ENCODE measurements around the gene ACTL8. TPM values are rescaled to one million over a fixed set of nuclear protein-coding genes. Genes with fewer than 3 reads are reported as not detected.

ACTL8 gene
- total RNA-seq, 2 experiments from 2014 or later, result not detected

DNA sequence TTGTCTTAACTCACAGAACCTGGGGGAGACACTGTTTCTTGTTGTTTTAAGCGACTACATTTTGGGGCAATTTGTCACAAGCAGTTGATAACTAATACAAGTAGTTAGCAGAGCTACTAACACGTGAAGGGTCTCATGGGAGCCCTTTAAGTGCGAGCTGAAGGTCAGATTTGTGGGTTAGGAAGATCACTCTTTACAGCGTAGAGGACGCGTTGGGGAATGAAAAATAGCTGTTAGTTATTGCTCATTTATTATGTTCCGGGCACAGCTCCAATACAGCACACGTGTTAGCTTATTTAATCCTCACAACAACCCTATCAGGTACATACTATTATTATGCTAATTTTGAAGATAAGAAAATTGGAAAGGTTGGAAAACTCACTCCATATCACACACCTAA is 95.9 kb downstream of the ACTL8 start:
- H3K27me3 Mint-ChIP-seq, result no peaks in the 10 kb centered on the region

DNA sequence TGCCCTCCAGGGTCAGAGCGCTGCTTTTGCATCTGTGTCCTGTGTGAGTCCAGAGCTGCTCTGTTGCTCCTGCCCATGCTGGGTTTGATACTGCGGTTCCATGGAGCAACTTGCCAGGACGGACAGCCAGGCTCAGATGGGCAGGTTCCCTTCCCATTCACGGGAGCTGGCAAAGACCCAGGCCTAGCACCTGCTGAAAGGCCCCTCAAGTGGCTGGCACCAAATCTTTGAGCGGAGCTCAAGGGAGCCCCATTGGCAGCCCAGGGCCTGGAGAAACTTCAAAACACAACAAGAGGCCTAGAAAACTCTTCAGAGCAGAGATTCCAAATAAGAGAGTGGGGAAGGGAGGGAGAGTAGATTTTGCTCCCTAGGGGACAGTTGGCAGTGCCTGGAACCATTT is 97.2 kb downstream of the ACTL8 start:
- H3K4me3 Mint-ChIP-seq, result no peak overlapping the region
- H3K9me3 Mint-ChIP-seq, result peaks cover 2% of the 10 kb centered on the region
- H3K27ac Mint-ChIP-seq, result no peak overlapping the region
- H3K4me1 Mint-ChIP-seq, result no peaks in the 10 kb centered on the region
- H3K36me3 Mint-ChIP-seq, result no peaks in the 10 kb centered on the region
- DNase-seq, result no peak
- no peaks in the 10 kb centered on the region for H3K27me3 Mint-ChIP-seq

More for the DNA sequence above, 95.9 kb downstream of the ACTL8 start:
- Mint-ChIP-seq H3K9me3 (peaks cover 2% of the 10 kb centered on the region), H3K36me3 (no peaks in the 10 kb centered on the region), H3K27ac (no peak overlapping the region), H3K4me3 (no peak overlapping the region), H3K4me1 (no peaks in the 10 kb centered on the region)
- no peak for DNase-seq

DNA sequence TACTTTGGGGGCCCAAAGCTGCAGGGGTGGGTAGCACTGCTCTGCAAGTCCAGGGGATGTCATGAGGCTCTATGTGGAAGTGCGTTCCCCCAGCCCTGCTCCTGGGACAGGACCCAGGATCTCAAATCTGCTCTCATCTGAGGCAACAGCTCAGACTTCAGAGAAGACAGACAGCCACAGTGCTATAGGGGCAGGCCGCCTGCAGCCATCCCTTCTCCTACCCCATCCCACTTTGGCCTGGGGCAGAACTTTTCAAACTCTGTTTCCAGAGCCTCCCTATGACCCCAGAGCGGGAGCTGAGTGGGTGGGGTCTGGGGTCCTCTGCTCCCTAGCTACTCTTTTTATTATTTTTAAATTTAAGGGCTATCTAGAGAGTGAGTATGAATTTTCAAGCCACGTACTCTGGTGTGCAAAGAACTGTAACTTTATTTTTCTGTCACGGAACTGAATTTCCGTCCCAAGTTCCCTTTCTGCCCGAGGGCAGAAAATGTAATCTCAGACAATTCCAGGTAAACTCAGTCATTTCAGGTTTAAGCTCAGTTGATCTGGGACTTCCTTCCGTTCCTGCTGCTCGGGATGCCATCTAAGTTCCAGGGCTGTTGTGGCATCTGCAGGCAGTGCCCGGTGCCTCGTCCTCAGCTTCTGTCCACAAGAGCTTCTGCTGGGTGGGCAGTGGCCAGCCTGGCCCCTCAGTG is 98.3 kb downstream of the ACTL8 start:
- H3K4me3 Mint-ChIP-seq, result no peak overlapping the region
- H3K36me3 Mint-ChIP-seq, result no peaks in the 10 kb centered on the region
- H3K9me3 Mint-ChIP-seq, result peaks cover 2% of the 10 kb centered on the region
- no peak for DNase-seq
- H3K27me3 Mint-ChIP-seq, result no peaks in the 10 kb centered on the region
- no peaks in the 10 kb centered on the region for H3K4me1 Mint-ChIP-seq
- no peak overlapping the region for H3K27ac Mint-ChIP-seq

DNA sequence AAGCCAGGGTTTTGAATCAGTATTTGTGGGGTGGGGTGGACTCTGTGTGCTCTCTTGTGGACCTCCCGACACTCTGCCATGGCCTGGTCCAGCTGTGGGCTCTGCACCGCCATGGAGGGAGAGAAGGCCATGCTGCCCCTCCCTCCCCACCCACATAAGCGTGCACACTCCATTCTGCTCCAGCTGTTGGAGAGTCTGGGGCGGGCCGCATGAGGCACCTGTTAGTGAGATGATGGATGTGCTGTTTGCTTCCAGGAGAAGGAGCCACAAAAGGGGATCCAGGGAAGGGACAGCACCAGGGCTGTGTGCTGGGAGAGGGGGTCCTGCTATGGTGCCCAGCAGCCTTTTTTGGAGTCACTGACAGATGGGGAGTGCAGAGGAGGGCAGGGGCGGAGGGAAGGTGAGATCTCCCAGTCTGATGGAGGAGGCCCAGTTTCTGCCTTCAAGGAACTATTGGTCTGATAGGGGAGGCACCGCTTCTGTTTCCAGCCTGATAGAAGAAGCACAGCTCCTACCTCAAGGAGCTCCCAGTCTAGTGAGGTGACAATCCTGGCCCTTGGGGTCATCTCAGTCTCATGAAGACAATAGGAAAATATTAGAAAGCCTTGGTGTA is 101.5 kb downstream of the ACTL8 start:
- Mint-ChIP-seq H3K27ac (no peak overlapping the region), H3K4me1 (no peaks in the 10 kb centered on the region), H3K27me3 (peaks cover 9% of the 10 kb centered on the region), H3K4me3 (no peak overlapping the region), H3K9me3 (no peaks in the 10 kb centered on the region), H3K36me3 (no peaks in the 10 kb centered on the region)
- DNase-seq, result no peak

DNA sequence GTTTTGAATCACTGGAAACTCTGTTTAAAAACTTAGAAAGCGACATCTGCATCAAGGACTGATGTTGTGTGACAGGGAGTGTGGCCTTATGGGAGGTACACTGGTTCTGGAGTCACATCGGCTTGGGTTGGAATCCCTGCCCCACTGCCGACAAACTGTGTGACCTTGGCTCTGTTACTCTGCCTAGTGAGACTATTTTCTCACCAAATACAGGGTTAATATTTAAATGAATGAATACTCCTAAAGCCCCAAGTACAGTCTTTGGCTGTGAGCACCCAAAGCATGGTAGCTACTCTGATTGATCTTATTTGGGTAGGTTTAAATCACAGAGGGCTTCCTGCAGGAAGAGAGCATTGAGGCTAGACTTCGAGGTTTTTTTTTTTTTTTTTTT is 102.0 kb downstream of the ACTL8 start:
- no peak overlapping the region for H3K27ac Mint-ChIP-seq
- no peaks in the 10 kb centered on the region for H3K36me3 Mint-ChIP-seq
- H3K9me3 Mint-ChIP-seq, result no peaks in the 10 kb centered on the region
- no peak for DNase-seq
- H3K4me3 Mint-ChIP-seq, result no peak overlapping the region
- peaks cover 9% of the 10 kb centered on the region for H3K27me3 Mint-ChIP-seq
- H3K4me1 Mint-ChIP-seq, result no peaks in the 10 kb centered on the region

DNA sequence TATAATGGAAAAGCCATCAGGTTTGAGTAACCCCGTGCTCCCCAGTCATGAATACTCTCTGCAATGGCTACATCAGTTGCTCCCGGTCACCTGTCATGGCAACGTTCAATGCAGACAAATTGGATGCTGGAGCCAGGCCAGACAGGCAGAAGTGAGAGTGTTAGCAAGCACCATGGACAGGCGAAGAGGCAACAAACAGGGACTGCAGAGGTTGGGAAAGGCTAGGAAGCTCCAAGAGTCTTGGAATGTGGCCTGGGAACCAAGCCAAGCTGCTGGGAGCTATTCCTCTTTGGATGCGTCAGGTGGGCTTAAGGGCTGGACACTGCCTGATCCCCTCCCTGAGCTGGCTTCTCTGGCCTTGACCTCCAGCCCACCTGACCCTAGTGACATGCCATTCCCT is 102.9 kb downstream of the ACTL8 start:
- H3K27me3 Mint-ChIP-seq, result peaks cover 9% of the 10 kb centered on the region
- H3K27ac Mint-ChIP-seq, result no peak overlapping the region
- no peaks in the 10 kb centered on the region for H3K4me1 Mint-ChIP-seq
- H3K4me3 Mint-ChIP-seq, result no peak overlapping the region
- no peaks in the 10 kb centered on the region for H3K36me3 Mint-ChIP-seq
- DNase-seq, result no peak
- H3K9me3 Mint-ChIP-seq, result no peaks in the 10 kb centered on the region

DNA sequence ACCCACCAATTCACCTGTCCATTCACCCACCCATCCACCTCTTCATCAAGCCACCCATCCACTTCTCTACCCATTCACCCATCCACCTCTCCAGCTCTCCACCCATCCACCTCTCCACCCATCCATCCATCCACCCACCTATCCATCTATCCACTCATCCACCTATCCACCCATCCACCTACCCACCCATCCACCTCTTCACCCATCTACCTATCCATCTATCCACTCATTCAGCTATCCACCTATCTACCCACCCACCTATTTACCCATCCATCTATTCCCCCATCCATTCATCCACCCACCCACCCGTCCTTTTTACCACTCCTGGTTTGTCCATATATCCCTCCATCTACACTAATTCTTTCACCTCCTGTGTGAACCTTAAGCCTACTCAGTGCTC is 105.7 kb downstream of the ACTL8 start:
- Mint-ChIP-seq H3K36me3 (no peaks in the 10 kb centered on the region), H3K27ac (no peak overlapping the region), H3K27me3 (peaks cover 12% of the 10 kb centered on the region), H3K4me1 (no peaks in the 10 kb centered on the region), H3K4me3 (no peak overlapping the region), H3K9me3 (no peaks in the 10 kb centered on the region)
- DNase-seq, result no peak

DNA sequence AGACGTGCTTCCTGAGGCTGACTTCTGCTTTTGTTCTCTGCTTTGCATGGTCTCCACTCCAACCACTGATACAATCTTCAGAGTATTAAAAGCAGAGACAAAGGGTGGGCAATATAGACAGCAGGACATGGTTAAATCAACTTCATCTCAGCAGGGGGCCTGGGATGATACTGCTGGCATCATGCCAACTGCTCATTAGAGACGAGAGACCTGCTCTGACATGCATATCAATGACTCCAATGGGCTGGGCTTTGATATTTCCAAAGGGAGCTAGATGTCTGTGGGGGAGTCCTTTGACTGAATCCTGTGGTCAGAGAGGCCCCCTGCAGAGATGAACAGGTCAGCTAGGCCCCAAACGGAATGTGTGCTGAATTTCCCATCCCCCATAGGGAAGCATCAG is 106.6 kb downstream of the ACTL8 start:
- Mint-ChIP-seq H3K27me3 (peaks cover 19% of the 10 kb centered on the region), H3K9me3 (no peaks in the 10 kb centered on the region), H3K36me3 (no peaks in the 10 kb centered on the region), H3K4me3 (no peak overlapping the region), H3K27ac (no peak overlapping the region), H3K4me1 (no peaks in the 10 kb centered on the region)
- DNase-seq, result no peak

DNA sequence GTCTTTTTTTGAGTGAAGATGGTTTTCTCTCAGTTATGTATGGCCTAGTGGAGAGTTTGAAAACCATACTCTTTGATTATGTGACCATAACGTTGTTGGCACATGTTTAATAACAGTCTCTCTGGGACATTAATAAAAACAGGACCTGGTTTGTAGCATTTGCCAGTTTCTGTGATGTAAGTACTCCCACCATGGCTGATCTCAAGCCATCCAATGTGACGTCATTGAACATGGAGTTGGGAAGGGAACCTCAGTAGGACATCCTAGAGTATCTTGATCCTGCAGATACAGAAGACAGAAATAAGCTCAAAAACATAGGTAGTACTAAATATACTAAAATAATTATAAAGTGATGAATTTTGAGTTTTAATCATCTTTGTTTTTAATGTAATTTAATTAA is 107.0 kb downstream of the ACTL8 start:
- no peak overlapping the region for H3K4me3 Mint-ChIP-seq
- H3K36me3 Mint-ChIP-seq, result no peaks in the 10 kb centered on the region
- no peak for DNase-seq
- no peaks in the 10 kb centered on the region for H3K4me1 Mint-ChIP-seq
- H3K27me3 Mint-ChIP-seq, result peaks cover 19% of the 10 kb centered on the region
- no peaks in the 10 kb centered on the region for H3K9me3 Mint-ChIP-seq
- H3K27ac Mint-ChIP-seq, result no peak overlapping the region

DNA sequence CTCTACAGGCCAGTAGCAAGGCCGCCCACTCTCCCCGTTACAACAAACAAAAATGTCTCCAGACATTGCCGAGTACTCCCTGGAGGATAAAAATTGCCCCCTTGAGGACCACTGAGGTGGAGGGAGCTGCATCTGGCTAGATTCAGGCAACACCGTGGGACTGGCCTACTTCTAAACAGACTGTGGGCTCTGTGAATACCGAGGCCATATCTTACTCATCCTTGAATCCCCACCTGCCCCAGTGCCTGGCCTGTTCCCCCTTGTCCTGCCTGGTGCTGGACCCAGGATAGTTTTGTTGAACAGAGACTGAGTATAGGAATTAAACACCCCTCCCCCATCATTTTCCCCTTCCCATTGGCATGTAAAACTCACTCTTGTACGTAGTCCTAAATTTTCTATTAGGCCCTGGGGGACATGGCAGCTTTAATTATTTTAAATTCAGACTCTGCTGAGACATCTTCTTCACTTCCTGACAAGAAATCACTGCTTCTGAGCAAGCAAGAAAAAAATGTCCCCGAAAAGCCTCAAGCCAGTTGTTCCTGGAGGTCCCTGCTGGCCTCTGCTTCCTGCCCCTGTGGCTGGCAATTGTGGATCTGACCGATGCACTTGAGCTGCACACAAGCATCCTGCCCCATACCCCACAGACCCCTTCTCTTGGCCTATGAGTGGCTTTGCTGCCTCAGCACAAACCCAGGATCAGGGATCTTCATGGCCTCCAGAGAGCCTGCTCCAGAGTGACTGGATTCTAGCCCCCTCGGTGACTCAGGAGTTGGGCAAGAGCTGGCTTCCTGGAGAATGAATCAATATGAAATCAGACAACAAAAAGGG is 111.0 kb downstream of the ACTL8 start:
- Mint-ChIP-seq H3K27ac (no peak overlapping the region), H3K27me3 (peaks cover 10% of the 10 kb centered on the region), H3K9me3 (no peaks in the 10 kb centered on the region), H3K36me3 (peaks cover 2% of the 10 kb centered on the region), H3K4me3 (no peak overlapping the region), H3K4me1 (no peaks in the 10 kb centered on the region)
- DNase-seq, result no peak

DNA sequence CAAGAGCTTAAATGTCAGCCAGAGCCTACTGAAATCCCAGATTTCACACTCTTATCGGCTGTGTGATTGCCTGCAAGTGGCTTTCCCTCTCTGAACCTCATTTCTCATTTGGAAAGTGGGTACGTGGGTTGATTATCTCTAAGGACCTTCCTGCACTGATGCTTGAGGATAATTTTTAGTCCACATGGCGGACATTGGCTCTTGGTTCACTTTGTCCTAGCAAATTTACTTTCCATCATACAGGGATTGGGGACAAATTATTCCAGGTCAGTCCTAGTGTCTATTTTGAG is 111.6 kb downstream of the ACTL8 start:
- Mint-ChIP-seq H3K4me3 (no peak overlapping the region), H3K27me3 (peaks cover 10% of the 10 kb centered on the region)

DNA sequence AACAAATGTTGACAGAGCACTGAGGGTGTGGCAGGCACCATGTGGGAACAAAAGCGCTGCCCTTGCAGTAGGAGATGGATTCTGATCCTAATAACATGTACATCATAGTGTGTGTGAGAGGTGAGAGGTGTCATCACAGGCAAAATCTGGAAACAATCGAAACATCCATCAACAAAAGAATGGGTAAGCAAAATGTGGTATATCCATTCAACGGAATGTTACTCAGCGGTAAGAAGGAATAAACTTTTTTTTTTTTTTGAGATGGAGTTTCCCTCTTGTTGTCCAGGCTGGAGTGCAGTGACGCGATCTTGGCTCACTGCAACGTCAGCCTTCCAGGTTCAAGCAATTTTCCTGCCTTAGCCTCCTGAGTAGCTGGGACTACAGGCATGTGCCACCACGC is 112.3 kb downstream of the ACTL8 start:
- DNase-seq, result no peak
- Mint-ChIP-seq H3K9me3 (peaks cover 1% of the 10 kb centered on the region), H3K27ac (no peak overlapping the region), H3K4me1 (no peaks in the 10 kb centered on the region), H3K36me3 (peaks cover 2% of the 10 kb centered on the region), H3K27me3 (peaks cover 10% of the 10 kb centered on the region), H3K4me3 (no peak overlapping the region)

More for the DNA sequence above, 111.6 kb downstream of the ACTL8 start:
- peaks cover 2% of the 10 kb centered on the region for H3K36me3 Mint-ChIP-seq
- H3K4me1 Mint-ChIP-seq, result no peaks in the 10 kb centered on the region
- H3K27ac Mint-ChIP-seq, result no peak overlapping the region
- peaks cover 1% of the 10 kb centered on the region for H3K9me3 Mint-ChIP-seq
- no peak for DNase-seq

DNA sequence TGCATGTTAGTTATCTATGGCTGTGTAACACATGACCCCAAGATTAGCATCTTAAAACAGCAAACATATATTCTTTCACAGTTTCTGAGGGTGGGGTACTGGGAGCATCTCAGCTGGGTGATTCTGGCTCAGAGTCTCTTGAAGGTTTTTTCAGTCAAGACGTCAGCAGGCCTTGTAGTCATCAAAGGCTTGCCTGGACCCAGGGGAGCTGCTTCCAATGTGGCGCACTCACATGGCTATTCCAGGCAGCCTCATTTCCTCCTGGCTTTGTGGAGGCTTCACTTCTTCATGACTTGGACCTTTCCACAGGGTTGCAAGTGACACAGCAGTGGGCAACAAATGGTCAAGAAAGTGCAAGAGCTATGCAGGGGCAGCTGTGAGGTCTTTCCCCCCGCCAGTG is 114.7 kb downstream of the ACTL8 start:
- Mint-ChIP-seq H3K4me1 (no peaks in the 10 kb centered on the region), H3K36me3 (peaks cover 2% of the 10 kb centered on the region), H3K4me3 (no peak overlapping the region), H3K27ac (no peak overlapping the region), H3K9me3 (peaks cover 1% of the 10 kb centered on the region), H3K27me3 (peaks cover 6% of the 10 kb centered on the region)
- DNase-seq, result no peak

DNA sequence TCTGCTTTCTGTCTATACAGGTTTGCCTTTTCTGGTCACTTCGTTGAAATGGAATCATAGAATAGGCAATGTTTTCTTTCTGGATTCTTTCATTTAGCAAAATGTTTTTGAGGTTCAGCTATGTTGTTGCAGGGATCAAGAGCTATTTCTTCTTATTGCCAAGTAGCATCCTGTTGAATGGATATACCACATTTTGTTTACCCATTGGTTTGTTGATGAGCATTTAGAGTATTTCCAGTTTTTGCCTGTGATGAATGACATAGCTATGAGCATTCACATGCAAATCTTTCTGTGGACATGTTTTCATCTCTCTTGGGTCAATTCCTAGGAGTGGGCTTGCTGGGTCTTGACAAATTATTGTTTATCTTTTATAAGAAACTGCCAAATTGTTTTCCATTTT is 115.5 kb downstream of the ACTL8 start:
- Mint-ChIP-seq H3K27me3 (peaks cover 6% of the 10 kb centered on the region), H3K9me3 (peaks cover 1% of the 10 kb centered on the region), H3K36me3 (peaks cover 2% of the 10 kb centered on the region), H3K4me3 (no peak overlapping the region), H3K4me1 (no peaks in the 10 kb centered on the region), H3K27ac (no peak overlapping the region)
- DNase-seq, result no peak

DNA sequence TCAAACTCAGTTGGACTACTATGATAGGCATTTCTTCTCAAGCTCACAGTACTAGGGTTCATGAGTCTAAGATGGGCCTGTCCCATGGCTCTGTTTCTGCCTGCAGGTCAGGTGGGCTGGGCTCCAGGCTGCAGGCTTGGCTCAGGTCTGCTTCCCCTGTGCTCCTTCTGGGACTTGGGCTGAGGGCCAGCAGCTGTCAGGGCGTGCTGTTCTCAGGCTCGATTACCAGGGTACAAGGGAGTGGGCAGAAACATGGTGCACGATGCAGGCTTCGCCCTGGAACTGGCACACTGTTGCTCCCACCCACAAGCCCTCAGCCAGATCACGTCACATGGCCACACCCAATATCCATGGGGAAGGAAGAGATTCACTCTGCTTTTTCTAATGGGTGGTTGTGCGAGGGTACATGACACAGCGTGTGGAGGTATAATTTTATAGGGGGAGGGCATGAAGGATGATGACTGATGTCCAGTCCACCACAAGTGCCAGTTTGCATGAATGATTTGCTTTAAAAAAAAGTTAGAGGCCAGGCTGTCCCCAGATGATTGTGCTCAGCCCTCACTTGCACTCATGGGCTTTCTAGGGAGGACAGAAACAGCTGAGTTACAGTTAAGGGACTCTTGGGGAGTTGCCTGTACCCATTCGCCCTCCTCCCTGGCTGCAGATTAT is 118.0 kb downstream of the ACTL8 start:
- DNase-seq, result no peak
- Mint-ChIP-seq H3K27ac (no peak overlapping the region), H3K36me3 (peaks cover 2% of the 10 kb centered on the region), H3K4me3 (no peak overlapping the region), H3K4me1 (no peaks in the 10 kb centered on the region), H3K27me3 (no peaks in the 10 kb centered on the region), H3K9me3 (peaks cover 1% of the 10 kb centered on the region)
